GM18867 (cell line): Measurements from ENCODE around the gene ADORA2B.
"Not testable (repeated sequence)": the region's sequence is repeated elsewhere in the genome, so short reads cannot be mapped to it uniquely, and the experiment has no call there.

Experiments used
- ATAC-seq: cut with Tn5 transposase; IDR thresholded peaks from one replicate; pipeline ENCODE4 v1.9.1; 2021; ENCODE audit warnings: mild to moderate bottlenecking, moderate library complexity; ENCODE audit not compliant: unreplicated experiment

ADORA2B gene

DNA sequence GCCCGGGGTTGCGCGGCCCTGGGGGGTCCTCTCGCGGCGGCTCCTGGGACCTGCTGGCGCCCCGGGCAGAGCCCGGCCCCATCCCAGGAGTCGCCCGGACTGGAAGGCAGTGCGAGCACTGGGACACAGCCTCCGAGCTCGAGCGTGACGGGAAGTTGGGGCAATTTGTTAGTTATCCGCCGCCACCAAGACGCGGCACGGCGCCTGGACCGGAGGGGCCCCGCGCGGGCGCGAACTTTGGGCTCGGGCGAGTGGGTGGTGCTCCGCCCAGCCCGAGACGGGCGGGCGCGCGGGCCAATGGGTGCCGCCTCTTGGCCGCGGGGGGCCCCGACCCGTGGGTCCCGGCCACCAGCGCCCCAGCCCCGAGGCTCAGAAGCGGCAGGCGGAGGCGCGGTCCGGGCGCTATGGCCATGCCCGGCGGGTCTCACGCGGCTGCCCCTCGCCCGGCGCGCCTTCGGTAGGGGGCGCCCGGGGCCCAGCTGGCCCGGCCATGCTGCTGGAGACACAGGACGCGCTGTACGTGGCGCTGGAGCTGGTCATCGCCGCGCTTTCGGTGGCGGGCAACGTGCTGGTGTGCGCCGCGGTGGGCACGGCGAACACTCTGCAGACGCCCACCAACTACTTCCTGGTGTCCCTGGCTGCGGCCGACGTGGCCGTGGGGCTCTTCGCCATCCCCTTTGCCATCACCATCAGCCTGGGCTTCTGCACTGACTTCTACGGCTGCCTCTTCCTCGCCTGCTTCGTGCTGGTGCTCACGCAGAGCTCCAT, at the start of gene ADORA2B:
ADORA2B (plus strand) TSS at position 372 of the 768 bp plus-strand sequence; CDS start at position 491, 119 bp downstream.
- no peak for ATAC-seq

DNA sequence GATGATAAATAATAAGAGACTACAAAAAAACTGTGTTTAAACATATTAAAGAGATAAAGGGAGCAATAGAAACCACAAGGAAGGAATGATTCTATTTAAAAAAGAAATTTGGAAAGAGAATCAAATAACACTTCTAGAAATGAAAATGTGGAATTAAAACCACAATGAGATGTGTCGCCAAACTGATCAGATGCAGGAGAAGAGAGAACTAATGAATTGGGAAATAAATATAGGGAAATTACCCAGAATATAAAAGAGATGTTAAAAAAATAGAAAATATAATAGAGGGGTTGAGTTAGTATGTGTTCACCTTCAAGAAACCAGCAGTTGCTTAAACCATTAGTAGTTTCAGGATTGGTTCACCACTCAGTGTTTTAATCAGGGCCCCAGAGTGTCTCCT, 48.7 kb upstream of the ADORA2B start:
- no peak for ATAC-seq

DNA sequence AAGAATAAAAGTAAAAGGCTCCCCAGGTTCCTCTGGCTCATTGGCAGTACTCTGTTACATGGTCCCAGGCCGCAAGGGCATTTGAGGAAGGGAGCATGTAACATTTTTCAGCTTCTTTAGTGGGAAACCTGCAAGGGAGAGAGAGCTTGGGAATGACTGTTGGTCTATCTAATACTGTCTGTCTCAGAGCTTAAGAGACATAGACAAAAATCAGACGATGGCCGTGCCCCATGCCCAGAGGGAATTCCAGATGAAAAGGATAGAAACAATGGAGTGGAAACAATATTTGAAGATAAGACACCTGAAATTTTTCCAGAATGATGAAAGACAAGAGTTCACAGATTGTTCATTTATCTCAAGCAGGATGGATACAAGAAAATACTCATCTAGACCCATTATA, 48.1 kb upstream of the ADORA2B start:
- ATAC-seq = no peak

DNA sequence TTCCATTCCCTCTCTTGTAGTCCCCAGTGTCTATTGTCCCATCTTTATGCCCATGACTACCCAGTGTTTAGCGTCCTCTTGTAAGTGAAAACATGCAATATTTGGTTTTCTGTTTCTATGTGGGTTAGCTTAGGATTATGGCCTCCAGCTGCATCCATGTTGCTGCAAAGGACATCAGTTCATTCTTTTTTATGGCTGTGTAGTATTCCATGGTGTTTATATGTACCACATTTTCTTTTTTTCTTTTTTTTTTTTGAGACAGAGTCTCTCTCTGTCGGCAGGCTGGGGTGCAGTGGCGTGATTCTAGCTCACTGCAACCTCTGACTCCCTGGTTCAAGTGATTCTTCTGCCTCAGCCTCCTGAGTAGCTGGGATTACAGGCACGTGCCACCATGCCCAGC, 45.3 kb upstream of the ADORA2B start:
- not testable (repeated sequence) for ATAC-seq

DNA sequence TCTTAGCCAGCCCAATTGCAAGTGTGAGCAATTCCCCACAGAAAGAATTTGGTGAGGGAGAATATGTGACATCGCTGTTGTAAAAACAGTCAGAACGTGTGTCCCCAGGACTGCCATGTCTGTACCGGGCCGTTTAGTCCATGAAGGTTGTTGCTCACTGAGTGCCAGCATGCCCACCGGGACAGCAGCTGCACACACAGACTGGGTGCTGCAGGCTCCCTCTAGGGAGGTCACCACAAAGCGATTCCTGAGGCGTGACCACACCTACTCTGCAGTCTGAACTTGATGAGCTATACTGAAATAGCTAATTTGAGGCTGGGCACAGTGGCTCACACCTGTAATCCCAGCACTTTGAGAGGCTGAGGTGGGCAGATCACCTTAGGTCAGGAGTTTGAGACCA, 44.1 kb upstream of the ADORA2B start:
- no peak for ATAC-seq

DNA sequence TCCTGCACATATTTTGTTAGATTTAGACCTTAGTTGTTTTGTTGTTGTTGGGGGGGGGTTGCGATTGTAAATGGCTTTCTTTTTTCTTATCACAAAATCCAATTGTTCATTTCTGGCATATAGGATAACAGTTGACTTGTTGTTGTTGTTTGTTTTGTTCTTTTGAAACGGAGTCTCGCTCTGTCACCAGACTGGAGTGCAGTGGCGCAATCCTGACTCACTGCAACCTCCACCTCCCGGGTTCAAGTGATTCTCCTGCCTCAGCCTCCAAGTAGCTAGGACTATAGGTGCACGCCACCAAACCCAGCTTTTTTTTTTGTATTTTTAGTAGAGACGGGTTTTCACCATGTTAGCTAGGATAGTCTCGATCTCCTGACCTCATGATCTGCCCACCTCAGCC, 39.7 kb upstream of the ADORA2B start:
- not testable (repeated sequence) for ATAC-seq

DNA sequence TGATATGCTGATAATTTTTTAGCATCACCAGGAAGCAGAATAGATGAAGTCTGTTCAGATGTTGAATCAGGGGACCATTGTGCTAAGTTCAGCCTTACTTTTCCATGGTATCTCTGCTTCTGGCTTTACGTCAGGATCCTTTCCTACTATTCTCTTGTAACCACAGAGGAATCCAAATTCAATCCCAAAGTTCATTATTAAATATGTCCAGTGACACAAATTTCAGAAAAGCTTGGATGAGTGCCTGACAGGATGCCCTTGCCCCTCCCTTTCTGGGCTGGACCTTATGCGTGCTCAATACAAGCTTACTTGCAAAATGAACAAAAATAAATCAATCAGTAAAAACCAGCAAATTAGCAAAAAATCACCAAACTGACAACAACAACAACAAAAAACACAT, 37.6 kb upstream of the ADORA2B start:
- ATAC-seq = no peak

DNA sequence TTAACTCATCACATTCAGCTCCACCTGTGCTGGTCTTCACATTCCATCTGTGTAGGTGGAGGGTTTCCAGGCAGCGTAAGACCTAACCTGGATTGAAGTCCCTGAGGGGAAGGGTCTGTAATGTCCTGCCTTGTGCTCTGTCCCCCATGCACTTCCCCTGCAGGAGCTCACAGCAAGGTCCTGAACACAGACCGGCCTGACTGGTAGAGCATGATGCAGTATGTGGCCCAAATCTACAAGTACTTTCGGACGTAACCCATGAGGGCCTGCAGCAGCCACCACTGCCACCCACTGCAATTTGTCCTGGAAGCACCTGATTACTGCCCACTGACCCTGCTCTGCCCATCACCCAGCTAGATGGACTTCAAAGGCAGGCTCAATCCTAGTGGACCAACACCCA, 36.6 kb upstream of the ADORA2B start:
- no peak for ATAC-seq

DNA sequence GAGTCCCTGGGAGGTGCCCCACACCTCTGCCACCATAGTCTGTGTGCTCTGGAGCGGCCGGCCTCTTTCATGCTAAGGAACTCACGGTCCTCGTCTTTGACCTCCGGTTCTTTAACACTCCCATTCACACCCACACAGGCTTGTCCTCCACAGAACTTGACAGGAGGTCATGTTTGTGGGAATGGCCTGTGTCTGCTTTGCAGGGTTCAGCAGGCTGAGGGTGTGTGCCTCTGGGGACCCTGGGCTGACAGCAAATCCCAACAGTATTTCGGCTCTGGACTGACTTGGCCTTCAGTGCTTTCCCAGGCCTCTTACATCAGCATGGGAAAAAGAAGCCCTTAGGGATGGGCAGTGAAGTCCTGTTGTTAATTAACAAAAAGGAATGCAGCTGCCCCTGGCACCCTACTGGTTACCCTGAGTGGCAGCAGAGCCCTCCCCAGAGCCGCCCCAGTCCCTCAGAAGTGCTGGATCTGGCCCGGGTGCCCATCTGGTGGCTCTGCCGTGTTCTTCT, 35.4 kb upstream of the ADORA2B start:
- no peak for ATAC-seq

DNA sequence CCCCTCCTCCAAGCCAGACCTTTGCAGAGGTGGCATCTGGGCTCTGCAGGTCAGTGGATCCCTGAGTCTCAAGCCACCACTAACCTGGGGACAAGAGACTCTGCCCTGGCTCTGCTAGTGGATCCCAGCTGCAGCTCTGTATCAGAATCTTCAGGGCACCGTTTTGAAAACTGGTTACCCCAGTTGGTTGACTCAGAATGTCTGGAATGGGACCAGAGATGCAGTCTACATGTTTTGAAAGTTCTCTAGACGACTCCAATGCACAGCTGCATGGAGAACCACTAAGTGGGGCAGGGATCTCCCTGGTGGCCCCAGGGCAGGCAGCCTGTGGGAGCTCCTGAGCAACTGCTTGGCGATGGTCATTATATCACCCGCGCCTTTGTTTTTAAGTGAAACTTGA, 34.1 kb upstream of the ADORA2B start:
- ATAC-seq = no peak

DNA sequence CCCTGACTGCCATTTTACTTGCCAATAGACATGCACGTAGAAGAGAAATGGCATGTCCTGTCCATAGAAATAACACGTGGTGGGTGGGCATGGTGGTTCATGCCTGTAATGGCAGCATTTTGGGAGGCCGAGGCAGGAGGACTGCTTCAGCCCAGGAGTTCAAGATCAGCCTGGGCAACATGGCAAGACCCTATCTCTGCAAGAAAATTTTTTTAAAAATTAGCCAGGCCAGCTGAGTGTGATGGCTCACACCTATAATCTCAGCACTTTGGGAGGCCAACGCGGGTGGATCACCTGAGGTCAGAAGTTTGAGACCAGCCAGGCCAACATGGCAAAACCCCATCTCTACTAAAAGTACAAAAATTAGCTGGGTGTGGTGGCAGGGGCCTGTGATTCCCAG, 33.2 kb upstream of the ADORA2B start:
- not testable (repeated sequence) for ATAC-seq

DNA sequence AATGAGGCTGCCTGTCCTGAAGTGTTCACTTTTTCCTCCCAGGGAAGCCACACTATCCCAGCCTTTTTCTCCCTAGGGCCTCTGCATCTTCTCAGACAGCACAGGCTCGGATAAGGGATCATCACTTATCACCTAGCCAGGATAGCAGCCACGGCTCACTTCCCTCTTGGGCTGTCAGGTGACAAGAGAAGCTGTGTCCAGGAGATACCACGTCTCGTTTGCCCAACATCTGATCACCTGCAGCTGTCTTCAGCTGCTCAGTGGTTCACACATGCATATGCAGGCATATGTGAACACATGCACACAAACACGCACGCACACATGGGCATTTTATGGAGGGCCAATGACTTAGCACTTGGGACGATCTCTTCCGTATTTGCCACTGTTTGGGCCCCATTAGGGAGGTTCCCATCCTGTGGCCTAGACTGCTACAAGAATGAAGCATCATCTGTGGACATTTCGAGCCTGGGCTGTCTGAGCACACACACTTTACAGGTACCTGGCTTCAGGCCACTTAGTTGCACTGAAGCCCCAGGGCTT, 32.4 kb upstream of the ADORA2B start:
- ATAC-seq = no peak

DNA sequence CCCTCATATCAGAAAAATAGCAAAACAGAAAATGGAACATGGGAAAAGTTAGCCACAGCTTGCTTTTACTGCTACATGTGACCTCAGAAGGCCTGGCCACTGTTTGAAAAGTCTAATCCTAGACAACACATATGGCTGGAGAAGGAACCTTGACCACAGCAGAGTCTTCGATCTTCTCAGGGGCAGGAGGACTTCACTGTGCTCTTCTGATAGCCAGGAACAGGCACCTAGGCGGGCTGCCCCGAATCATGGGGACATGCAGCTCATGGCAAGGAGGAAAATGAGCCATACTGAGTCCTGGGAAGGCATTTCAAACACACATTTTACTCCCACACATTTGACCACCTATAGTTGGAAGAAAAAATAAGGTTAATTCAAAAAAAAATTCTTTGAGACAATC, 31.1 kb upstream of the ADORA2B start:
- no peak for ATAC-seq

DNA sequence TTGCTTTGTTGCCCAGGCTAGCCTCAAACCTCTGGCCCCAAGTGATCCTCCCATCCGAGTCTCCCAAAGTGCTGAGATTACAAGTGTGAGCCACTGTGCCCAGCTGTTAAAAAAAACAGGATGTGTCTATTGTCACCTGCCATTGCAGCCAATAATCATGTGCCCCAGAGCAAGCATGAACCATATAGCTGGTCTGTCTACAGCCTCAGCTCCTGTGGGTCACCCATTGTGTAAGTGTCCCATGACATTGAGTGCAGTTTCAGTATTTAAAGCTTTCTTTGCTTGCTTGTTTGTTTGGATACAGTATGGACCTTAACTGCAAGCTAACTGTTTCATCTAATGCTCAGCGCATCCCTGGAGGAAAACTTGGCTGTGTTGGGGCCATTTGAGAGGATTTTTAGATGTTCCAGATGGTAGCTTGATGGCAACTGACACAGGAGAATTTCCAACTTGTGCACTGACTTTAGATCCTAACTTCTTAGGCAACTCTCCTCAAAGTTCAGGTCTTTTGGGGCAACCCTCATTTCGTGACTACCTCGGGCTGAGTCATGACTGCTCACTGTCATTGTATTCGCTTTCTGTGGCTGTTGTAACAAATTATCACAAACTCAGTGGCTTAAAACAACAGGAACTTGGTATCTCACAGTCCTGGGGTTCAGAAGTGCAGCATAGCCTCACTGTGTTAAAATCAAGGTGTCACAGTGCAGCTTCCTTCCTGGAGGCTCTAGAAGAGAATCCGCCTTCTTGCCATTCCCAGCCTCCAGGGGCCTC, 30.3 kb upstream of the ADORA2B start:
- ATAC-seq = no peak

DNA sequence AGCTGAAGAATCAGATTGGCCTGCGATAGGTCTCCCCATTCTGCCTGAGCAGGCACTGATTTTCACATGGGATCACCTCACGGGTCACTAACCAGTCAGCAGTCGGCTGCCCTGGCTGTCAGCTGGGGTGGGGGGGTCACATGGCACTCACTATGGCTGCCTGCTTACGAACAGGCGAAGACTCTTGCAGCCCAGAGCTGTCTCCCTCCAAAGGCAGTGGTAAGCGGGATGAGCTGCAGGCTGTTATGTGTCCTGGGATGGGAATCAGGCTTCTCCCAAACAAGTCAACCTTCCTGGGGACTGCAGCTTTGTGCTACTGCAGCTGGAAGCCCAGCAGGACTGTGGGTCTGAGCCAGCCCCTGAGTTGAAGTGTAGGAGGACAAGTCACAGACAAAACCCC, 29.0 kb upstream of the ADORA2B start:
- ATAC-seq = no peak

DNA sequence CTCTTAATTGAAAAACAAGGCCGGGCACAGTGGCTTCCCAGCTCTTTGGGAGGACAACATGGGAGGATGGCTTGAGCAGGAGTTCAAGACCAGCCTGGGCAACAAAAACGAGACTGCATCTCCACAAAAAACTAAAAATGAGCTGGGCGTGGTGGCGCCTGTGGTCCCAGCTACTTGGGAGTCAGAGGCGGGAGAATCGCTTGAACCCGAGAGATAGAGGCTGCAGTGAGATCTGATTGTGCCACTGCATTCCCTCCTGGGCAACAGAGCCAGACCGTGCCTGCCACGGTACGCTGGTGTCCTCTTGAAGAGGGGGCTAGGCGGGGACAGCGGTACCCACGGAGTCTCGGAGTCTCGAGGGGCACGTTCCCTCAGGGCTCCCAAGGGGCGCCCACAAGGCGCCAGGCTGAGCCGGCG, 27.9 kb upstream of the ADORA2B start:
- no peak for ATAC-seq

DNA sequence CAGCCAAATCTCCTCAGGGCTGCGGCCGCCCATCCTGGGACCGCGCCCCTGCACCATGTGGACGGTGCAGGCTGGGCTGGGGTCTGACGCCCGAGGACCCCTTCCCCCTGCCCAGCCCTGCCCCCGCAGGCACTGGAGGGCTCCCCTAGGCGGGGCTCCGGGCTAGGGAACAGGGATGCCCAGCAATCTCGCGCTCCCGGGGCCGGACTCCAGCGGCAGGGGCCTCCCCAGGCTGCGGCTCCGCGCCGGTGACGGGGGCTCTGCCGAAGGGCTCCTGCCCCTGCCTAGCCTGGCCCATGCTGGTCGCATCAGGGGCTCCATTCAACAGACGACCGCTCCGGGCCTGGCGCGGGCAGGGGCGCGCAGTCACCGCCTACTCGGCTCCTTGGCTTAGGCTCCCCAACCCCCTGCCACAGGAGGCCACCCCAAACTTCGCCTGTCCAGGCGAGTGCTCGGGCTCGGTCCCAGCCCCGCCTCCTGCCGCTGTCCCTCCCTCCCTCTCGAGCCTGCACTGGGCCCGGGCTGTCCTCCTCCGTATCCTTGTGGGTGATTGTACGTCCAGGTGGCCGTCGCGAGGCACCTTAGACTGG, 27.4 kb upstream of the ADORA2B start:
- no peak for ATAC-seq

DNA sequence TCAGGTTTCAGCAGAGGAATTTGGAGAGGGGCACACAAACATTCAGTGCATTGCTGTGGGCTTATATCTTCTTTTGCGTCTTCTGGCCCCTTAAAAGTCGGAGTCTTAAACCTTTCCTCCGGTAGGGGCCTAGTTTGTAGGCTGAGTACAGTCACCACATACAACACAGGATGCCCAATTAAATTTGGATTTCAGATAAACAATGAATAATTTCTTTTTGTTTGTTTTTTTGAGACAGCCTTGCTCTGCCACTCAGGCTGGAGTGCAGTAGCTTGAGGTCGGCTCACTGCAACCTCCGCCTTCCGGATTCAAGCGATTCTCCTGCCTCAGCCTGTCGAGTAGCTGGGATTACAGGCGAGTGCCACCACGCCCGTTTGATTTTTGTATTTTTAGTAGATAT, 26.7 kb upstream of the ADORA2B start:
- ATAC-seq = no peak

DNA sequence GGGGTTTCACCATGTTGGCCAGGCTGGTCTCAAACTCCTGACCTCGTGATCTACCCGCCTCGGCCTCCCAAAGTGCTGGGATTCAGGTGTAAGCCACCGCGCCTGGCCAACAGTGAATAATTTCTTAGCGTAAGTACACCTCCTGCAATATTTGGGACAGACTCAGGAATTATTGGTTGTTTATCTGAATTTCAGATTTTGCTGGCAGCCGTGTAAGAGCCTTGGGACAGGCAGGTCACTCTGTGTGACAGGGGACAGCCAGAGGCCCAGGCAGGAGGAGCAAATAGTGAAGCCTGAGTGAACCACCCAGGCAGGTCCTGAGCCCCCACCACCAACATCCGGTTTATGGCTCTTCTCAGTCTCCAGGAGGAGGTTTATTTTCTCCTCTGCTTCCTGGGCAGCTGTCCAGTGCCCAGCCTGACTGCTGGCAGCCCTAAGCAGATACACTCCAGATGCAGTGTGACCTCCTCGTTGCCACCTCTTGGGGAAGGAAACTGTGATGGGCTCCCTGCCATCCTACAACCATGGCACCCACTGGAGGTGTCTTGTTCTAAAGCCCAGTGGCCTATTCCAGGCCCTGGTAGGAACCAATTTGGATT, 26.2 kb upstream of the ADORA2B start:
- ATAC-seq = no peak

DNA sequence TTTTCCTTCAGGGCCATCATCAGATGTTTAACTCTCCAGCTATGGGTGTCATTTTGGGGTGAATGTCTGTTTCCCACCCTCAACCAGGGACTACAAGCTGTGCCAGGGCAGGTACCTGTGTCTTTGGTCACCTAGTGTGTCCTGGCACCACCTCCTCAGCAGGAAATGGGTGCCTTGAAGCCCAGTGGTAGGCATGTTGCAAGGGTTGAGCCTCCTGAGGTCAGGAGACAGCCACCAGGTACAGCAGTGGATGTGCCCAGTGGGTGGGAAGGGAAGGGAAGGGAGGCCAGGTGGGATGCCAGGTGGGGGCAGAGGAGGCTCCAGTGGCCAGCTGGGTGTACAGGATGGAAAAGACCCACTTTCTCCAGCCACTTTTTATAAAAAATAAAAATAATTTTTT, 25.5 kb upstream of the ADORA2B start:
- ATAC-seq = no peak

DNA sequence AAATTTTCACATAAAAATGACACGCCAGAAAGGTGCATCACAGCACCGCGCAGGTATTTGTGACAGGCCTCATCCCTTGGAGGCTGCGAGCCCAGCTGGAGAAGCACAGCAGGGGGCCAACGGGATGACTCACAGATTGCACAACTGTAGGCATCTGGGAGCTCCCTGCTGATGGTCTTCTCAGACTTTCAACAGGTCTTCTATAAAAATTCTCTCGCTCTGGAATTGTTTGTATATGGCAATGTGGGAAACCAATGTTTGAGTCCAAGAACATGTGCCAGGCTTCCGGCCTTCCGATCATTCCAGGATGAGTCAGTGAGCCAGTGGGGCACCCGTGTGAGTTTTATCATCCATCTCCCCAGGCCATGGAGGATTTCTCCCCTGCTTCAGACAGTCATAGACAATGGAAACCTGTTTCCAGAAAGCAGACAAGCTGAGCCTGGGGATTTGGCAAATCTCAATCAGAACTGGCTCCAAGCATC, 24.1 kb upstream of the ADORA2B start:
- no peak for ATAC-seq
